Tibial nerve (tissue), 4 donors: Measurements from ENCODE around the gene MASP1. TPM values are rescaled to one million over a fixed set of nuclear protein-coding genes. Genes with fewer than 3 reads are reported as not detected.
"Not testable (repeated sequence)": the region's sequence is repeated elsewhere in the genome, so short reads cannot be mapped to it uniquely, and the experiment has no call there.

Experiments used
- DNase-seq, 2 donors: peaks; one replicate each; pipeline ENCODE4 v3.0.0-alpha.2; 2019; ENCODE audit warnings: low spot score in 2 of 2
- H3K27ac ChIP-seq, 4 donors: fragments of 200-600 bp; sonication (generic) in 3 of 4; one replicate each; pipeline ENCODE4 v1.5.1; 2017 to 2019; ENCODE audit warnings: mild to moderate bottlenecking in 1 of 4
- H3K27me3 ChIP-seq, 2 donors: fragments of 200-600 bp; sonication (generic) in 1 of 2; one replicate each; pipeline versions ENCODE4 v1.5.1 to v1.6.0; 2017 to 2019
- H3K36me3 ChIP-seq, 3 donors: fragments of 200-600 bp; sonication (generic); one replicate each; pipeline ENCODE4 v1.5.1; 2018 to 2019
- H3K4me1 ChIP-seq, 4 donors: fragments of 200-600 bp; sonication (generic) in 3 of 4; one replicate each; pipeline ENCODE4 v1.5.1; 2017 to 2019
- H3K4me3 ChIP-seq, 4 donors: fragments of 200-600 bp; sonication (generic) in 3 of 4; one replicate each; pipeline ENCODE4 v1.5.1; 2017 to 2019; ENCODE audit warnings: mild to moderate bottlenecking in 1 of 4, moderate library complexity in 1 of 4
- H3K9me3 ChIP-seq, 4 donors: fragments of 200-600 bp; sonication (generic) in 3 of 4; one replicate each; pipeline ENCODE4 v1.5.1; 2017 to 2019
- CTCF ChIP-seq, 5 experiments: fragments of 200-600 bp in 3 of 5; fragments of 450-650 bp in 2 of 5; sonication (generic) in 3 of 5; IDR thresholded peaks; one replicate each; pipeline ENCODE4 v1.5.1; 2016 to 2019; ENCODE audit warnings: antibody characterized with exemption in 5 of 5, mild to moderate bottlenecking in 3 of 5, moderate library complexity in 2 of 5
- EP300 ChIP-seq, 2 donors: sonication (generic); formaldehyde crosslinking; IDR thresholded peaks; one replicate each; pipeline ENCODE4 v1.6.1; 2017; ENCODE audit warnings: antibody characterized with exemption in 2 of 2, mild to moderate bottlenecking in 1 of 2
- POLR2A ChIP-seq, 2 donors: fragments of 450-650 bp; IDR thresholded peaks; one replicate each; pipeline ENCODE4 v1.6.1; 2017; ENCODE audit warnings: antibody characterized with exemption in 2 of 2, mild to moderate bottlenecking in 2 of 2, moderate library complexity in 2 of 2
- WGBS, 2 donors: methylation state at CpG; one replicate each; pipeline ENCODE4 v1.1.5; 2018; 5-methylcytosine and 5-hydroxymethylcytosine counted together
- total RNA-seq, 4 donors: library from RNA; depleted of rRNA; stranded (reverse); fragments of >200 nt; gene quantifications; one replicate each; pipeline ENCODE4 v1.1.0, GENCODE V29; 2016

MASP1 gene
- total RNA-seq, 4 donors from 2014 or later, result 2.0 to 10.9 (median 4.7) TPM

- H3K9me3 ChIP-seq, result no peaks in the 10 kb centered on the region
- WGBS, 2 donors, result 67 to 73% methylated on average over 2 of the region's 2 CpGs
- H3K27ac ChIP-seq, result no peak overlapping the region
- peaks cover 0 to 37% (median 15%) of the 10 kb centered on the region in 4 donors for H3K4me1 ChIP-seq
- no peak for TF ChIP-seq POLR2A (IDR thresholded peaks at IDR 0.05)
- TF ChIP-seq EP300 (IDR thresholded peaks at IDR 0.05), result no peak
- no peak for TF ChIP-seq CTCF (IDR thresholded peaks at IDR 0.05)
- no peak overlapping the region for H3K4me3 ChIP-seq
- H3K27me3 ChIP-seq, result no peaks in the 10 kb centered on the region
- H3K36me3 ChIP-seq, result no peaks in the 10 kb centered on the region
- no peak for DNase-seq
These were observed 84.5 kb downstream of the MASP1 start for GRCh38 chr3:187207062-187207461.

- Histone ChIP-seq H3K27ac (no peak overlapping the region), H3K36me3 (no peaks in the 10 kb centered on the region), H3K27me3 (no peaks in the 10 kb centered on the region), H3K4me3 (no peak overlapping the region), H3K4me1 (peaks cover 0 to 33% (median 12%) of the 10 kb centered on the region in 4 donors), H3K9me3 (no peaks in the 10 kb centered on the region)
- no peak for DNase-seq
- TF ChIP-seq EP300 (IDR thresholded peaks at IDR 0.05), result no peak
- TF ChIP-seq CTCF (IDR thresholded peaks at IDR 0.05), result no peak
- TF ChIP-seq POLR2A (IDR thresholded peaks at IDR 0.05), result no peak
- WGBS, 2 donors, result 82 to 94% methylated on average over 2 of the region's 2 CpGs
These were observed 85.9 kb downstream of the MASP1 start for GRCh38 chr3:187205683-187206082.

- not testable (repeated sequence) for DNase-seq, H3K9me3 ChIP-seq, H3K4me3 ChIP-seq, H3K27me3 ChIP-seq, H3K27ac ChIP-seq, H3K36me3 ChIP-seq, H3K4me1 ChIP-seq
- 96 to 98% methylated on average over 31 to 39 of the region's 44 CpGs for WGBS, 2 donors
These were observed 92.0 kb downstream of the MASP1 start for GRCh38 chr3:187199463-187200050.

GRCh38 chr3:187198490-187198889 is 93.0 kb downstream of the MASP1 start:
- TF ChIP-seq CTCF (IDR thresholded peaks at IDR 0.05) (no peak), EP300 (IDR thresholded peaks at IDR 0.05) (no peak), POLR2A (IDR thresholded peaks at IDR 0.05) (no peak)
- H3K27me3 ChIP-seq, result no peaks in the 10 kb centered on the region
- no peaks in the 10 kb centered on the region for H3K36me3 ChIP-seq
- WGBS, 2 donors, result 92 to 97% methylated on average over 4 of the region's 4 CpGs
- no peak overlapping the region for H3K27ac ChIP-seq
- no peak for DNase-seq
- no peak overlapping the region for H3K4me3 ChIP-seq
- peaks cover 0 to 4% (median 0%) of the 10 kb centered on the region in 4 donors for H3K4me1 ChIP-seq
- no peaks in the 10 kb centered on the region for H3K9me3 ChIP-seq

GRCh38 chr3:187197335-187197649 is 94.2 kb downstream of the MASP1 start, which contains the start of gene RTP1:
Gene RTP1, plus strand, starts transcription at chr3:187197486. Its CDS starts 30 bp downstream, at chr3:187197516.
- Histone ChIP-seq H3K4me3 (no peak within 1 kb of the TSS), H3K27ac (no peak within 1 kb of the TSS), H3K4me1 (peaks cover 0 to 10% (median 0%) of the 10 kb centered on the region in 4 donors), H3K36me3 (no peaks in the 10 kb centered on the region), H3K27me3 (no peaks in the 10 kb centered on the region), H3K9me3 (no peaks in the 10 kb centered on the region)
- TF ChIP-seq CTCF (IDR thresholded peaks at IDR 0.05) (no peak), POLR2A (IDR thresholded peaks at IDR 0.05) (no peak), EP300 (IDR thresholded peaks at IDR 0.05) (no peak)
- DNase-seq, result no peak
- WGBS, 2 donors, result 59 to 70% methylated on average over 8 of the region's 8 CpGs
